Measurements from ENCODE around the gene UPF3A.

The UPF3A gene

GRCh38 chr13:114264886-114265611 is 16.4 kb upstream of the UPF3A start (continued):
- TF ChIP-seq ZNF362 (tag by site-specific recombination; IDR thresholded peaks at IDR 0.05) = no peak

- TF ChIP-seq ZNF239 (tag by site-specific recombination; IDR thresholded peaks at IDR 0.05) (no peak), ZNF610 (tag by site-specific recombination; IDR thresholded peaks at IDR 0.05; ENCODE audit: borderline replicate concordance) (no peak), ZIC2 (tag by site-specific recombination; IDR thresholded peaks at IDR 0.05) (no peak)
- TF ChIP-seq, protein P1, sequence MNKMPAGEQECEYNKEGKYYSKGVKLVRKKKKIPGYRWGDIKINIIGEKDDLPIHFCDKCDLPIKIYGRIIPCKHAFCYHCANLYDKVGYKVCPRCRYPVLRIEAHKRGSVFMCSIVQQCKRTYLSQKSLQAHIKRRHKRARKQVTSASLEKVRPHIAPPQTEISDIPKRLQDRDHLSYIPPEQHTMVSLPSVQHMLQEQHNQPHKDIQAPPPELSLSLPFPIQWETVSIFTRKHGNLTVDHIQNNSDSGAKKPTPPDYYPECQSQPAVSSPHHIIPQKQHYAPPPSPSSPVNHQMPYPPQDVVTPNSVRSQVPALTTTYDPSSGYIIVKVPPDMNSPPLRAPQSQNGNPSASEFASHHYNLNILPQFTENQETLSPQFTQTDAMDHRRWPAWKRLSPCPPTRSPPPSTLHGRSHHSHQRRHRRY (tag by site-specific recombination; IDR thresholded peaks at IDR 0.05) = no peak
- TF ChIP-seq, protein P2, sequence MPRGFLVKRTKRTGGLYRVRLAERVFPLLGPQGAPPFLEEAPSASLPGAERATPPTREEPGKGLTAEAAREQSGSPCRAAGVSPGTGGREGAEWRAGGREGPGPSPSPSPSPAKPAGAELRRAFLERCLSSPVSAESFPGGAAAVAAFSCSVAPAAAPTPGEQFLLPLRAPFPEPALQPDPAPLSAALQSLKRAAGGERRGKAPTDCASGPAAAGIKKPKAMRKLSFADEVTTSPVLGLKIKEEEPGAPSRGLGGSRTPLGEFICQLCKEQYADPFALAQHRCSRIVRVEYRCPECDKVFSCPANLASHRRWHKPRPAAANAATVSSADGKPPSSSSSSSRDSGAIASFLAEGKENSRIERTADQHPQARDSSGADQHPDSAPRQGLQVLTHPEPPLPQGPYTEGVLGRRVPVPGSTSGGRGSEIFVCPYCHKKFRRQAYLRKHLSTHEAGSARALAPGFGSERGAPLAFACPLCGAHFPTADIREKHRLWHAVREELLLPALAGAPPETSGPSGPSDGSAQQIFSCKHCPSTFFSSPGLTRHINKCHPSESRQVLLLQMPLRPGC (tag by site-specific recombination; IDR thresholded peaks at IDR 0.05) = no peak
- ChIA-PET CTCF (no interaction called here), POLR2A (no interaction called here)
- H3K9me3 ChIP-seq (ENCODE audit: control insufficient read depth, insufficient read depth, low read depth, low read length) = no peaks in the 10 kb centered on the region
- no peaks in the 10 kb centered on the region for H3K4me1 ChIP-seq (ENCODE audit: control insufficient read depth, insufficient read depth, low read length)
- H3K36me3 ChIP-seq (ENCODE audit: control insufficient read depth in 2 of 2, insufficient read depth in 1 of 2, low read length in 2 of 2) = peaks cover 44 to 86% of the 10 kb centered on the region in 2 experiments
- H3K27ac ChIP-seq (ENCODE audit: extremely low read depth, low read depth, low read length) = no peak overlapping the region
- no peak overlapping the region for H3K4me3 ChIP-seq (ENCODE audit: low read depth, low read length)
Measured at GRCh38 chr13:114266241-114266640, 15.2 kb upstream of the UPF3A start.

DNA sequence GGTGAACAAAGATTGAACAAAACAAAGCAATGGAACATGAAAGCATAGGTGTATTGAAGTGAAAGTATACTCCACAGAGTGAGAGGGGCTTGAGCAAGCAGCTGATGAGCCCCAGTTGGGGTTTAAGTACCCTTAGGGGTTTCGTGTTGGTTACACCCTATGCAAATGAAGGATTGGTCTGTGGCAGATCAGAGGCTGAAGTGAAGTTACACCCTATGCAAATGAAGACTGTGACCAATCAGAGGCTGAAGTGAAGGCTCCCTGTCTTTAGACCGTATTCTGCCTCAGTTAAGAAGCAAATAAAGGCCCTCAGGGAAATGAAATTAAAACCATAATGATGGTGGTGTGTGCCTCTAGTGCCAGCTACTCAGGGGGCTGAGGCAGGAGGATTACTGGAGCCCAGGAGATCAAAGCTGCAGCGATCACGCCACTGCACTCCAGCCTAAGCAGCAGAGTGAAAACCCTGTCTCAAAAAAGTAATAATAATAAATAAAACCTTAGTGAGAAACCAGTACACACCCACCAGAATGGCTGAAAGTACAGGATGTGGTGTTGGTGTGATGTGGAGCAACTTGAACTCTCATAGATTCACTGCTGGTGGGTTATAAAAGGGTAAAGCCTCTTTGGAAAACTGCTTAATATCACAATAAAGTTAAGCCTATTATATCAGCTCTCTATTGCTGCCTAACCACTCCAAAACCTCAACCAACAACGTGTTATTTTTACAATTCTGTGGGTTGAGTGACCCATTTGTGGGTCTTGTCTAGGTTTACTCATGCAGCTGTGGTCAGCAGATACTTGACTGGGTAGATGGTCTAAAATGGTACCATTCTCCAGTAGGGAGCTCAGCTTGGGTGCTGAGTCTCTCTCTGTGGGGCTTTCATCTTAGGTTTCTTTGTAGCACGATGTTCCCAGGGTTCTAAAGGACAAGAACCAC is 12.8 kb upstream of the UPF3A start:
- ChIA-PET POLR2A (no interaction called here), CTCF (no interaction called here)
- Histone ChIP-seq H3K4me1 (ENCODE audit: control insufficient read depth, insufficient read depth, low read length) (no peaks in the 10 kb centered on the region), H3K36me3 (ENCODE audit: control insufficient read depth in 2 of 2, insufficient read depth in 1 of 2, low read length in 2 of 2) (peaks cover 37 to 80% of the 10 kb centered on the region in 2 experiments), H3K4me3 (ENCODE audit: low read depth, low read length) (no peak overlapping the region), H3K9me3 (ENCODE audit: control insufficient read depth, insufficient read depth, low read depth, low read length) (no peaks in the 10 kb centered on the region), H3K27ac (ENCODE audit: extremely low read depth, low read depth, low read length) (no peak overlapping the region)
- TF ChIP-seq, protein P3, sequence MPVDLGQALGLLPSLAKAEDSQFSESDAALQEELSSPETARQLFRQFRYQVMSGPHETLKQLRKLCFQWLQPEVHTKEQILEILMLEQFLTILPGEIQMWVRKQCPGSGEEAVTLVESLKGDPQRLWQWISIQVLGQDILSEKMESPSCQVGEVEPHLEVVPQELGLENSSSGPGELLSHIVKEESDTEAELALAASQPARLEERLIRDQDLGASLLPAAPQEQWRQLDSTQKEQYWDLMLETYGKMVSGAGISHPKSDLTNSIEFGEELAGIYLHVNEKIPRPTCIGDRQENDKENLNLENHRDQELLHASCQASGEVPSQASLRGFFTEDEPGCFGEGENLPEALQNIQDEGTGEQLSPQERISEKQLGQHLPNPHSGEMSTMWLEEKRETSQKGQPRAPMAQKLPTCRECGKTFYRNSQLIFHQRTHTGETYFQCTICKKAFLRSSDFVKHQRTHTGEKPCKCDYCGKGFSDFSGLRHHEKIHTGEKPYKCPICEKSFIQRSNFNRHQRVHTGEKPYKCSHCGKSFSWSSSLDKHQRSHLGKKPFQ (tag by site-specific recombination; IDR thresholded peaks at IDR 0.05) = no peak
- TF ChIP-seq, protein P4, sequence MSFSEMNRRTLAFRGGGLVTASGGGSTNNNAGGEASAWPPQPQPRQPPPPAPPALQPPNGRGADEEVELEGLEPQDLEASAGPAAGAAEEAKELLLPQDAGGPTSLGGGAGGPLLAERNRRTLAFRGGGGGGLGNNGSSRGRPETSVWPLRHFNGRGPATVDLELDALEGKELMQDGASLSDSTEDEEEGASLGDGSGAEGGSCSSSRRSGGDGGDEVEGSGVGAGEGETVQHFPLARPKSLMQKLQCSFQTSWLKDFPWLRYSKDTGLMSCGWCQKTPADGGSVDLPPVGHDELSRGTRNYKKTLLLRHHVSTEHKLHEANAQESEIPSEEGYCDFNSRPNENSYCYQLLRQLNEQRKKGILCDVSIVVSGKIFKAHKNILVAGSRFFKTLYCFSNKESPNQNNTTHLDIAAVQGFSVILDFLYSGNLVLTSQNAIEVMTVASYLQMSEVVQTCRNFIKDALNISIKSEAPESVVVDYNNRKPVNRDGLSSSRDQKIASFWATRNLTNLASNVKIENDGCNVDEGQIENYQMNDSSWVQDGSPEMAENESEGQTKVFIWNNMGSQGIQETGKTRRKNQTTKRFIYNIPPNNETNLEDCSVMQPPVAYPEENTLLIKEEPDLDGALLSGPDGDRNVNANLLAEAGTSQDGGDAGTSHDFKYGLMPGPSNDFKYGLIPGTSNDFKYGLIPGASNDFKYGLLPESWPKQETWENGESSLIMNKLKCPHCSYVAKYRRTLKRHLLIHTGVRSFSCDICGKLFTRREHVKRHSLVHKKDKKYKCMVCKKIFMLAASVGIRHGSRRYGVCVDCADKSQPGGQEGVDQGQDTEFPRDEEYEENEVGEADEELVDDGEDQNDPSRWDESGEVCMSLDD (tag by site-specific recombination; IDR thresholded peaks at IDR 0.05) = no peak
- TF ChIP-seq ZNF157 (tag by site-specific recombination; IDR thresholded peaks at IDR 0.05) (no peak), ZFP69B (tag by site-specific recombination; IDR thresholded peaks at IDR 0.05) (no peak), ZNF433 (tag by site-specific recombination; IDR thresholded peaks at IDR 0.05; ENCODE audit: low read depth) (no peak), REPIN1 (tag by site-specific recombination; IDR thresholded peaks at IDR 0.05; ENCODE audit: low read depth) (no peak), ZBTB1 (tag by site-specific recombination; IDR thresholded peaks at IDR 0.05) (no peak), ZNF214 (tag by site-specific recombination; IDR thresholded peaks at IDR 0.05; ENCODE audit: borderline replicate concordance) (no peak), ZNF549 (tag by site-specific recombination; IDR thresholded peaks at IDR 0.05) (no peak), ZNF112 (tag by site-specific recombination; IDR thresholded peaks at IDR 0.05) (no peak), ZNF350 (tag by site-specific recombination; IDR thresholded peaks at IDR 0.05) (no peak), EGR2 (tag by site-specific recombination; IDR thresholded peaks at IDR 0.05; ENCODE audit: low read depth) (no peak), ZBTB21 (tag by site-specific recombination; IDR thresholded peaks at IDR 0.05) (no peak), ZNF629 (tag by site-specific recombination; IDR thresholded peaks at IDR 0.05) (no peak)
- TF ChIP-seq, protein P5, sequence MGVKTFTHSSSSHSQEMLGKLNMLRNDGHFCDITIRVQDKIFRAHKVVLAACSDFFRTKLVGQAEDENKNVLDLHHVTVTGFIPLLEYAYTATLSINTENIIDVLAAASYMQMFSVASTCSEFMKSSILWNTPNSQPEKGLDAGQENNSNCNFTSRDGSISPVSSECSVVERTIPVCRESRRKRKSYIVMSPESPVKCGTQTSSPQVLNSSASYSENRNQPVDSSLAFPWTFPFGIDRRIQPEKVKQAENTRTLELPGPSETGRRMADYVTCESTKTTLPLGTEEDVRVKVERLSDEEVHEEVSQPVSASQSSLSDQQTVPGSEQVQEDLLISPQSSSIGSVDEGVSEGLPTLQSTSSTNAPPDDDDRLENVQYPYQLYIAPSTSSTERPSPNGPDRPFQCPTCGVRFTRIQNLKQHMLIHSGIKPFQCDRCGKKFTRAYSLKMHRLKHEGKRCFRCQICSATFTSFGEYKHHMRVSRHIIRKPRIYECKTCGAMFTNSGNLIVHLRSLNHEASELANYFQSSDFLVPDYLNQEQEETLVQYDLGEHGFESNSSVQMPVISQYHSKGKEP (tag by site-specific recombination; IDR thresholded peaks at IDR 0.05) = no peak
